WERI-Rb-1 (cell line): ENCODE results near the gene PDE7B.

Experiments
- DNase-seq: peaks from one replicate; pipeline ENCODE4 v3.0.0-alpha.2; 2020
- H3K27ac ChIP-seq: fragments of 250-450 bp; sonication (Bioruptor Pico); 2 replicates; pipeline ENCODE4 v1.5.1; 2020; ENCODE audit warnings: mild to moderate bottlenecking, moderate library complexity
- H3K27me3 ChIP-seq: fragments of 250-450 bp; sonication (Bioruptor Pico); 2 replicates; pipeline ENCODE4 v1.5.1; 2021; ENCODE audit warnings: mild to moderate bottlenecking, low read depth, moderate library complexity; ENCODE audit not compliant: insufficient read depth, severe bottlenecking
- H3K36me3 ChIP-seq: fragments of 250-450 bp; sonication (Bioruptor Pico); 2 replicates; pipeline ENCODE4 v1.5.1; 2020; ENCODE audit warnings: mild to moderate bottlenecking, moderate library complexity
- H3K4me3 ChIP-seq: 2 replicates; pipeline ENCODE4 v1.5.1; 2011; ENCODE audit warnings: low read depth, mild to moderate bottlenecking, control low read depth, low read length
- H3K9me3 ChIP-seq: fragments of 250-450 bp; sonication (Bioruptor Pico); 2 replicates; pipeline ENCODE4 v1.5.1; 2021; ENCODE audit warnings: mild to moderate bottlenecking, moderate library complexity; ENCODE audit not compliant: severe bottlenecking
- CTCF ChIP-seq: IDR thresholded peaks from 2 replicates; pipeline ENCODE4 v1.5.1; 2011; ENCODE audit warnings: low read depth, mild to moderate bottlenecking, control low read depth, inconsistent platforms, low read length

PDE7B gene

GRCh38 chr6:136148523-136148922 lies 297.0 kb downstream of the PDE7B start:
- Histone ChIP-seq H3K4me3 (no peak overlapping the region), H3K9me3 (no peaks in the 10 kb centered on the region), H3K36me3 (no peaks in the 10 kb centered on the region), H3K27ac (no peak overlapping the region), H3K27me3 (no peaks in the 10 kb centered on the region)
- no peak for DNase-seq
- TF ChIP-seq CTCF: no peak

GRCh38 chr6:136149311-136149710 lies 297.8 kb downstream of the PDE7B start:
- Histone ChIP-seq H3K27ac (no peak overlapping the region), H3K27me3 (no peaks in the 10 kb centered on the region), H3K36me3 (no peaks in the 10 kb centered on the region), H3K4me3 (no peak overlapping the region), H3K9me3 (no peaks in the 10 kb centered on the region)
- TF ChIP-seq CTCF: no peak
- no peak for DNase-seq

- Histone ChIP-seq H3K27ac (no peak overlapping the region), H3K27me3 (no peaks in the 10 kb centered on the region), H3K4me3 (no peak overlapping the region), H3K9me3 (no peaks in the 10 kb centered on the region), H3K36me3 (no peaks in the 10 kb centered on the region)
- no peak for DNase-seq
- TF ChIP-seq CTCF: no peak
Measured at GRCh38 chr6:136150961-136151360, 299.5 kb downstream of the PDE7B start.

DNA sequence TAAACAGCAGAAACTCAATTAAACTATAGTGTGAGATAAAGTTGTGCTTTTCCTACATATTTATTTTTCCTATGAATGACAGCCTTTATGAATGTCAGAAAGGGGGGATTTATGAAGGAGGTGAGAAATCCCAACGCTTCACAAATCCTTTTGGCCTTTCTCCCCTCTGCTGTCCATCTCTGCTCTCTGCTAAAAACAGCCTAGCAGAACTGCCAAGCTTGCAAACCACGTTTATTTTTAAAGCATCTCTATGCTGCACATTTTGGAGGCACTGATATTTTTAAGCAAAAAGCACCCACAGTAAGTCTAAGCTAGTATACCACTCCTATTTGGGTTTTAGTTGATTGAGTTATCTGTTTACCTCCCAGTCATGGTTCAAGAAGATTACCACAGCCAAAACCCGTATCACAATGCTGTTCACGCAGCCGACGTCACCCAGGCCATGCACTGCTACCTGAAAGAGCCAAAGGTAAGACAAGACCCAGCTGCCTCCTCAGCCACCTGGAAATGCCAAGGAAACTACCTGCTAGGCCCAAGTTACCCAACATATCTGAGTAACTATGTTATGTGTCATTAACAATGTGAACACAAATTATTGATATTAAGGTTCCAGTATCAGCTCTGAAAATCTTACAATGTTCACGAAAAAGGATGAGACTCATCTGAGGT lies 302.3 kb downstream of the PDE7B start:
- no peaks in the 10 kb centered on the region for H3K36me3 ChIP-seq
- H3K9me3 ChIP-seq: no peaks in the 10 kb centered on the region
- H3K27ac ChIP-seq: no peak overlapping the region
- no peaks in the 10 kb centered on the region for H3K27me3 ChIP-seq
- no peak overlapping the region for H3K4me3 ChIP-seq
- DNase-seq: no peak
- TF ChIP-seq CTCF: no peak

GRCh38 chr6:136155191-136155590 lies 303.7 kb downstream of the PDE7B start:
- Histone ChIP-seq H3K4me3 (no peak overlapping the region), H3K9me3 (no peaks in the 10 kb centered on the region), H3K27ac (no peak overlapping the region), H3K27me3 (no peaks in the 10 kb centered on the region), H3K36me3 (no peaks in the 10 kb centered on the region)
- no peak for DNase-seq
- no peak for TF ChIP-seq CTCF

GRCh38 chr6:136157743-136158142 lies 306.2 kb downstream of the PDE7B start:
- Histone ChIP-seq H3K4me3 (no peak overlapping the region), H3K27ac (no peak overlapping the region), H3K27me3 (no peaks in the 10 kb centered on the region), H3K9me3 (no peaks in the 10 kb centered on the region), H3K36me3 (no peaks in the 10 kb centered on the region)
- no peak for DNase-seq
- no peak for TF ChIP-seq CTCF
